Effector CD8-positive, alpha-beta T cell (primary cell): ENCODE measurements around the gene CPLANE2.

Experiments
- DNase-seq: peaks from one replicate; lab custom pipeline; 2025; lab: John Stamatoyannopoulos, UW

Gene CPLANE2

GRCh38 chr1:16187748-16188401, 49.1 kb downstream of the CPLANE2 start:
- peak; percentile 68 for DNase-seq

GRCh38 chr1:16186655-16187235, 50.2 kb downstream of the CPLANE2 start:
- DNase-seq: no peak

GRCh38 chr1:16184557-16185303, 52.3 kb downstream of the CPLANE2 start:
- DNase-seq: no peak

- DNase-seq: no peak
Observed at GRCh38 chr1:16183765-16184556, 53.0 kb downstream of the CPLANE2 start.

- DNase-seq: no peak
Observed at GRCh38 chr1:16183179-16183578, 53.8 kb downstream of the CPLANE2 start.

GRCh38 chr1:16181887-16182719, 54.9 kb downstream of the CPLANE2 start:
- DNase-seq: no peak
